Activated T-cell treated with anti-CD3 and anti-CD28 coated beads, Interleukin-2, amount 50 U/mL, for 72 hours (primary cell): ENCODE results near the gene LIM2. TPM values are rescaled to one million over a fixed set of nuclear protein-coding genes. Genes with fewer than 3 reads are reported as not detected.
A peak's percentile ranks its signal among the peaks of the same experiment; 100 is the strongest.
"Not testable (repeated sequence)": the region's sequence is repeated elsewhere in the genome, so short reads cannot be mapped to it uniquely, and the experiment has no call there.

Source experiments
- ATAC-seq, 2 donors: fragments of 150-1000 bp; cut with Tn5 transposase; replicated peaks in 1 of 2; 2 replicates each; pipeline ENCODE4 v1.10.0; 2021; ENCODE audit warnings: moderate library complexity in 2 of 2, mild to moderate bottlenecking in 1 of 2
- DNase-seq, 2 donors: peaks; one replicate each; pipeline ENCODE4 v3.0.0; 2021 to 2022; ENCODE audit warnings: mixed read lengths in 1 of 2
- H3K27ac Mint-ChIP-seq: one replicate; pipeline ENCODE4 v1.8.0; 2022; ENCODE audit warnings: mild to moderate bottlenecking, moderate library complexity, mixed read lengths
- H3K27me3 Mint-ChIP-seq: one replicate; pipeline ENCODE4 v1.8.0; 2022; ENCODE audit warnings: low read depth, mixed read lengths
- H3K36me3 Mint-ChIP-seq, 2 donors: one replicate each; pipeline ENCODE4 v1.8.0; 2022; ENCODE audit warnings: mixed read lengths in 2 of 2, mild to moderate bottlenecking in 1 of 2; ENCODE audit not compliant: insufficient read depth in 2 of 2
- H3K4me1 Mint-ChIP-seq: one replicate; pipeline ENCODE4 v1.8.0; 2022; ENCODE audit warnings: low read depth, mixed read lengths
- H3K4me3 Mint-ChIP-seq, 2 donors: one replicate each; pipeline ENCODE4 v1.8.0; 2022; ENCODE audit warnings: mild to moderate bottlenecking in 2 of 2, mixed read lengths in 2 of 2, moderate library complexity in 2 of 2
- H3K9me3 Mint-ChIP-seq, 2 donors: one replicate each; pipeline ENCODE4 v1.8.0; 2022; ENCODE audit warnings: mixed read lengths in 2 of 2
- total RNA-seq, 2 donors: library from RNA; stranded (reverse); gene quantifications; one replicate each; pipeline ENCODE4 v1.2.3, GENCODE V29; 2022

LIM2 gene
- total RNA-seq: 1 to 10 TPM; 1.0 to 2.0 TPM

- Mint-ChIP-seq H3K9me3 (peaks cover 0 to 3% of the 10 kb centered on the region in 2 donors), H3K27ac (peak within 1 kb of the TSS; percentile 21), H3K27me3 (no peaks in the 10 kb centered on the region), H3K4me1 (peaks cover 41% of the 10 kb centered on the region), H3K36me3 (peaks cover 0 to 1% of the 10 kb centered on the region in 2 donors), H3K4me3 (no peak within 1 kb of the TSS)
- peak in 1 of 2 donors; percentile 20 for ATAC-seq
- no peak for DNase-seq
Observed at GRCh38 chr19:51387924-51388389, at the start of gene LIM2. Gene LIM2 (minus strand): TSS chr19:51387974. CDS start chr19:51387443, 531 bp downstream.

GRCh38 chr19:51434456-51434855, 46.7 kb upstream of the LIM2 start:
- no peaks in the 10 kb centered on the region for H3K9me3 Mint-ChIP-seq
- DNase-seq: no peak
- no peak overlapping the region for H3K27ac Mint-ChIP-seq
- peaks cover 33% of the 10 kb centered on the region for H3K4me1 Mint-ChIP-seq
- no peak overlapping the region for H3K4me3 Mint-ChIP-seq
- ATAC-seq: no peak
- peaks cover 0 to 8% of the 10 kb centered on the region in 2 donors for H3K36me3 Mint-ChIP-seq
- H3K27me3 Mint-ChIP-seq: peaks cover 7% of the 10 kb centered on the region

GRCh38 chr19:51433043-51433442, 45.3 kb upstream of the LIM2 start:
- H3K9me3 Mint-ChIP-seq: no peaks in the 10 kb centered on the region
- H3K36me3 Mint-ChIP-seq: peaks cover 0 to 8% of the 10 kb centered on the region in 2 donors
- H3K27me3 Mint-ChIP-seq: peaks cover 7% of the 10 kb centered on the region
- no peak overlapping the region for H3K27ac Mint-ChIP-seq
- no peak for DNase-seq
- H3K4me3 Mint-ChIP-seq: no peak overlapping the region
- peak in 1 of 2 donors; percentile 37 for ATAC-seq
- peaks cover 19% of the 10 kb centered on the region for H3K4me1 Mint-ChIP-seq

GRCh38 chr19:51431124-51431523, 43.4 kb upstream of the LIM2 start:
- Mint-ChIP-seq H3K9me3 (no peaks in the 10 kb centered on the region), H3K4me1 (peaks cover 22% of the 10 kb centered on the region), H3K27me3 (peaks cover under 1% of the 10 kb centered on the region), H3K27ac (no peak overlapping the region), H3K4me3 (no peak overlapping the region), H3K36me3 (peaks cover 0 to 6% of the 10 kb centered on the region in 2 donors)
- no peak for DNase-seq
- ATAC-seq: no peak

GRCh38 chr19:51430221-51430620, 42.4 kb upstream of the LIM2 start:
- Mint-ChIP-seq H3K36me3 (peaks cover 0 to 5% of the 10 kb centered on the region in 2 donors), H3K27me3 (no peaks in the 10 kb centered on the region), H3K4me1 (peaks cover 22% of the 10 kb centered on the region), H3K27ac (no peak overlapping the region), H3K9me3 (no peaks in the 10 kb centered on the region), H3K4me3 (no peak overlapping the region)
- ATAC-seq (no peak), DNase-seq (no peak)

GRCh38 chr19:51427201-51427600, 39.4 kb upstream of the LIM2 start:
- no peaks in the 10 kb centered on the region for H3K9me3 Mint-ChIP-seq
- no peak overlapping the region for H3K4me3 Mint-ChIP-seq
- H3K27ac Mint-ChIP-seq: no peak overlapping the region
- no peak for ATAC-seq
- no peaks in the 10 kb centered on the region for H3K27me3 Mint-ChIP-seq
- no peak for DNase-seq
- H3K4me1 Mint-ChIP-seq: peaks cover 23% of the 10 kb centered on the region
- H3K36me3 Mint-ChIP-seq: no peaks in the 10 kb centered on the region

GRCh38 chr19:51422053-51422448, 34.3 kb upstream of the LIM2 start:
- Mint-ChIP-seq H3K36me3 (peaks cover 0 to 2% of the 10 kb centered on the region in 2 donors), H3K27me3 (peaks cover 21% of the 10 kb centered on the region), H3K4me1 (peaks cover 43% of the 10 kb centered on the region), H3K9me3 (no peaks in the 10 kb centered on the region), H3K4me3 (peak overlapping the region; percentile 47 to 63), H3K27ac (no peak overlapping the region)
- DNase-seq (peak; percentile 89 to 94), ATAC-seq (peak; percentile 50 to 57)

GRCh38 chr19:51421229-51422052, 33.7 kb upstream of the LIM2 start:
- peaks cover 45% of the 10 kb centered on the region for H3K4me1 Mint-ChIP-seq
- H3K36me3 Mint-ChIP-seq: peaks cover 0 to 2% of the 10 kb centered on the region in 2 donors
- ATAC-seq (peak in 1 of 2 donors; percentile 4), DNase-seq (no peak)
- no peak overlapping the region for H3K27ac Mint-ChIP-seq
- H3K4me3 Mint-ChIP-seq: peak overlapping the region; percentile 47 to 63
- H3K9me3 Mint-ChIP-seq: no peaks in the 10 kb centered on the region
- peaks cover 21% of the 10 kb centered on the region for H3K27me3 Mint-ChIP-seq

- peaks cover 45% of the 10 kb centered on the region for H3K4me1 Mint-ChIP-seq
- not testable (repeated sequence) for ATAC-seq, H3K9me3 Mint-ChIP-seq, H3K4me3 Mint-ChIP-seq, H3K36me3 Mint-ChIP-seq, H3K27ac Mint-ChIP-seq, DNase-seq
- H3K27me3 Mint-ChIP-seq: peaks cover 21% of the 10 kb centered on the region
Observed at GRCh38 chr19:51420511-51420910, 32.7 kb upstream of the LIM2 start.

- H3K36me3 Mint-ChIP-seq: peaks cover 0 to 2% of the 10 kb centered on the region in 2 donors
- H3K9me3 Mint-ChIP-seq: no peaks in the 10 kb centered on the region
- H3K27me3 Mint-ChIP-seq: peaks cover 21% of the 10 kb centered on the region
- H3K27ac Mint-ChIP-seq: no peak overlapping the region
- H3K4me3 Mint-ChIP-seq: peak overlapping the region; percentile 34 to 42
- H3K4me1 Mint-ChIP-seq: peaks cover 37% of the 10 kb centered on the region
- peak; percentile 29 to 35 for DNase-seq
- ATAC-seq: peak; percentile 61 to 62
Observed at GRCh38 chr19:51418707-51419106, 30.9 kb upstream of the LIM2 start.

GRCh38 chr19:51417810-51418157, 30.0 kb upstream of the LIM2 start:
- H3K36me3 Mint-ChIP-seq: peaks cover 0 to 2% of the 10 kb centered on the region in 2 donors
- peaks cover 37% of the 10 kb centered on the region for H3K4me1 Mint-ChIP-seq
- DNase-seq (no peak), ATAC-seq (no peak)
- peak overlapping the region; percentile 66 to 78 for H3K4me3 Mint-ChIP-seq
- H3K9me3 Mint-ChIP-seq: no peaks in the 10 kb centered on the region
- no peak overlapping the region for H3K27ac Mint-ChIP-seq
- peaks cover 21% of the 10 kb centered on the region for H3K27me3 Mint-ChIP-seq

- peak within 1 kb of the TSS; percentile 66 to 78 for H3K4me3 Mint-ChIP-seq
- peak; percentile 62 to 70 for DNase-seq
- no peaks in the 10 kb centered on the region for H3K9me3 Mint-ChIP-seq
- H3K4me1 Mint-ChIP-seq: peaks cover 33% of the 10 kb centered on the region
- ATAC-seq: peak; percentile 76 to 79
- peaks cover 21% of the 10 kb centered on the region for H3K27me3 Mint-ChIP-seq
- H3K27ac Mint-ChIP-seq: no peak within 1 kb of the TSS
- H3K36me3 Mint-ChIP-seq: peaks cover 0 to 2% of the 10 kb centered on the region in 2 donors
Observed at GRCh38 chr19:51417107-51417809, 29.5 kb upstream of the LIM2 start, which contains the start of gene SIGLEC10. Gene SIGLEC10 (minus strand): TSS chr19:51417642. CDS start chr19:51417581, 61 bp downstream.

- not testable (repeated sequence) for H3K36me3 Mint-ChIP-seq, H3K27ac Mint-ChIP-seq, ATAC-seq, H3K9me3 Mint-ChIP-seq, H3K4me3 Mint-ChIP-seq, DNase-seq
- Mint-ChIP-seq H3K4me1 (peaks cover 29% of the 10 kb centered on the region), H3K27me3 (peaks cover 21% of the 10 kb centered on the region)
Observed at GRCh38 chr19:51416422-51416821, 28.6 kb upstream of the LIM2 start.
